Umbilical cord (tissue), 2 donors: Measurements from ENCODE around the gene NEURL1. TPM values are rescaled to one million over a fixed set of nuclear protein-coding genes. Genes with fewer than 3 reads are reported as not detected.

Experiments used
- DNase-seq: peaks from one replicate; pipeline ENCODE4 v3.0.0-alpha.2; 2015; ENCODE audit warnings: low spot score
- total RNA-seq: library from RNA; depleted of rRNA; stranded (reverse); fragments of >200 nt; gene quantifications from one replicate; pipeline ENCODE4 v1.2.3, GENCODE V29; 2014; ENCODE audit warnings: low replicate concordance; ENCODE audit not compliant: insufficient read depth

The NEURL1 gene
- total RNA-seq = 0.24 TPM

GRCh38 chr10:103493362-103493915, at the start of gene NEURL1:
Gene NEURL1, plus strand, starts transcription at chr10:103493705. Its CDS starts 683 bp downstream, at chr10:103494388.
- DNase-seq = peak; percentile 57

- no peak for DNase-seq
Observed at GRCh38 chr10:103444478-103444877, 49.0 kb upstream of the NEURL1 start.

- DNase-seq = no peak
Observed at GRCh38 chr10:103445366-103445765, 48.1 kb upstream of the NEURL1 start.

- no peak for DNase-seq
Observed at GRCh38 chr10:103445767-103446567, 47.5 kb upstream of the NEURL1 start.

GRCh38 chr10:103447187-103447586, 46.3 kb upstream of the NEURL1 start:
- no peak for DNase-seq

GRCh38 chr10:103448746-103449145, 44.8 kb upstream of the NEURL1 start:
- DNase-seq = peak; percentile 36

GRCh38 chr10:103449208-103450144, 44.0 kb upstream of the NEURL1 start:
- no peak for DNase-seq

- DNase-seq = no peak
Observed at GRCh38 chr10:103450201-103450695, 43.3 kb upstream of the NEURL1 start.

GRCh38 chr10:103451091-103451813, 42.3 kb upstream of the NEURL1 start:
- peak; percentile 76 for DNase-seq

GRCh38 chr10:103451831-103452505, 41.5 kb upstream of the NEURL1 start, which contains the start of gene CALHM2:
Gene CALHM2, minus strand, starts transcription at chr10:103452370. Its CDS starts 2,429 bp downstream, at chr10:103449941.
- DNase-seq = peak; percentile 91

GRCh38 chr10:103452506-103453230, 40.8 kb upstream of the NEURL1 start:
- DNase-seq = peak; percentile 19

GRCh38 chr10:103454026-103454425, 39.5 kb upstream of the NEURL1 start:
- DNase-seq = no peak

- no peak for DNase-seq
Observed at GRCh38 chr10:103455235-103455634, 38.3 kb upstream of the NEURL1 start.

- DNase-seq = no peak
Observed at GRCh38 chr10:103456074-103456660, 37.3 kb upstream of the NEURL1 start.

- no peak for DNase-seq
Observed at GRCh38 chr10:103457176-103457712, 36.3 kb upstream of the NEURL1 start.

GRCh38 chr10:103457896-103458583, 35.5 kb upstream of the NEURL1 start:
- DNase-seq = no peak

- no peak for DNase-seq
Observed at GRCh38 chr10:103458720-103459119, 34.8 kb upstream of the NEURL1 start, which contains the start of gene CALHM1. Gene CALHM1, minus strand, starts transcription at chr10:103458900. Its CDS starts 149 bp downstream, at chr10:103458751.

GRCh38 chr10:103459615-103460014, 33.9 kb upstream of the NEURL1 start:
- DNase-seq = no peak
